Stimulated activated CD4-positive, alpha-beta T cell treated with anti-CD3 and anti-CD28 coated beads, Interleukin-15, amount 100 ng/mL, for 24 hours (primary cell): Measurements from ENCODE around the gene MLXIPL.
"Not testable (repeated sequence)": the region's sequence is repeated elsewhere in the genome, so short reads cannot be mapped to it uniquely, and the experiment has no call there.

ENCODE experiments used
- DNase-seq: peaks from one replicate; pipeline ENCODE4 v3.0.0-alpha.2; 2020

Gene MLXIPL

GRCh38 chr7:73623798-73624668, at the start of gene MLXIPL:
Gene MLXIPL (minus strand): TSS chr7:73624522. CDS start chr7:73624492, 30 bp downstream.
- peak; percentile 82 for DNase-seq

GRCh38 chr7:73671857-73672445, 47.6 kb upstream of the MLXIPL start:
- DNase-seq, result no peak

- DNase-seq, result no peak
Observed at GRCh38 chr7:73671322-73671661, 47.0 kb upstream of the MLXIPL start.

- DNase-seq, result no peak
Observed at GRCh38 chr7:73669858-73670385, 45.6 kb upstream of the MLXIPL start.

DNA sequence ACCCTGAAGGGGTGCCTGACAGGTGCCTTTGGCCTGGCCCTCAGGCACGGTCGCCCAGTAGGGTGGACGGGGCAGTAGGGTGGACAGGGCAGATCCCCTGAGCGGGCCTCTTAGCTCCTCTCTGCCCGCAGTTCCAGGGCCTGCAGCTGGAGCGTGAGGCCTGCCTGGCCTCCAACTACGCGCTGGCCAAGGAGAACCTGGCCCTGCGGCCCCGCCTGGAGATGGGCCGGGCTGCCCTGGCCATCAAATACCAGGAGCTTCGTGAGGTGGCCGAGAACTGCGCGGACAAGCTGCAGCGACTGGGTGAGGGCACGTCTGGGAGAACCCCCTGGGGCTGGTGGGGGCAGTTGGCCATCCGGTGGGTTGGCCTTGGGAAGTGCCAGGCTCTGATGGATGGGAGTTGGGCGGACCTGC, 45.0 kb upstream of the MLXIPL start:
- DNase-seq, result no peak

DNA sequence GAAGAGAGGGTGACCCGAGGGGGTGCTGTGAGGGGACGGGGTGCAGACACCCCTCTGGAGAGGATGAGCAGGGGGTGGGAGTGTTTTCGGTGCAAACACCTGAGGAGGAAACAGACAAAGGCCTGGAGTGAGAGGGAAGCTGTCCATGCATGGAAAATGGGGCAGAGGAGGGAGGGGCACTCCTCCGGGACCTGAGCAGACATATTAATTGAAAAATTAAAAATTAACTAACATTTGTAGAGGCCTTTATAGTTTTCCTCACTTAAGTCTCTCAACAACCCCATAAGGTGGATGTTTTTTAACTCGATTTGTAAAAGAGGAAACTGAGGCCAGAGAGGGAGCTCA, 44.5 kb upstream of the MLXIPL start:
- DNase-seq, result no peak

DNA sequence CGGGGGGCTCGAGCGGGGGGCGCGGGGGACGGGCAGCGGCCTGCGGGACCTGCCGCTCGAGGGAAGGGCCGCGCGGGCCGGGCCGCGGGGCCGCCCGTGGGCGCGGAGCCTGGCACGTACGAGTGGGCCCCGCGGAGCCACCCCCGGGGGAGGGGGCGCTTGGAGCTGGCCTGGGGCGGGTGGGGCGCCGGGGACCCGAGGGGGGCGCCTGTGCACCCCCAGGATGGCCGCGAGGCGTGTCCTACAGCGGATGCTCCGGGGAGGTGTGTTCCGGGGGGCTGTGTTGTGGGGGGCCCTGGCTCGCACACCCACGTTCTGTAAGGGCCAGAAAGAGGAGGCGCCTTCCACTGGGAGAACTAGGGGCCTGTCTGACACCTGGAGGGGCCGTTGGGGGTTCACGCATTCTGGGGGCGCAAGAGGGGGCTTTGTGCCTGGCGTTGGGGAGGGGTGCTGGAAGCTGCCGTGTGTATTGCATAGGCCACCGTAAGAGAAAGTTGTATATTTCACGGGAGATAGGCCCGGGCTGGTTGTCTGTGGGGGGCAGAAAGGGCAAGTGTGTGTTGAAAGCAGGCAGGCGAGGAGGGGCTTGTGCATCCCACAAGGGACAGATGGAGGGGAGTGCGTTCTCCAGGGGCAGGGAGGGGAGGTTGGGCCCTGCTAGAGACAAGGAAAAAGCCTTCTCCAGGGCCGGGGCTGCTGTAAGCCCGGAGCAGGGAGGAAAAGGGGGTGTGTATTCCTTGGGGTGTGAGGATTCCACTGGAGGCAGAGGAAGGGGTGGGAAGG, 44.0 kb upstream of the MLXIPL start:
- no peak for DNase-seq

- DNase-seq, result peak; percentile 94
Observed at GRCh38 chr7:73667344-73668102, 43.2 kb upstream of the MLXIPL start, which contains the start of gene VPS37D. Gene VPS37D (plus strand): TSS chr7:73667831. CDS start chr7:73667959, 128 bp downstream.

GRCh38 chr7:73663033-73663432, 38.7 kb upstream of the MLXIPL start:
- no peak for DNase-seq

- DNase-seq, result not testable (repeated sequence)
Observed at GRCh38 chr7:73660594-73660993, 36.3 kb upstream of the MLXIPL start.

GRCh38 chr7:73659983-73660382, 35.7 kb upstream of the MLXIPL start:
- DNase-seq, result no peak

DNA sequence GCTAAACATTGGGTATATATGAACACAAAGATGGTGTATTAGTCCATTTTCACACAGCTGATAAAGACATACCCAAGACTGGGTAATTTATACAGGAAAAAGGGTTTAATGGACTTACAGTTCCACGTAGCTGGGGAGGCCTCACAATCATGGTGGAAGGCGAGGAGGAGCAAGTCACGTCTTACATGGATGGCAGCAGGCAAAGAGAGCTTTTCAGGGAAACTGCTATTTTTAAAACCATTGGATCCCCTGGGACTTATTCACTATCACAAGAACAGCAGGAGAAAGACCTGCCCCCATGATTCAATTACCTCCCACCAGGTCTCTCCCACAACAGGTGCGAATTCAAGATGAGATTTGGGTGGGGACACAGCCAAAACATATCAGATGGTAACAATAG, 31.0 kb upstream of the MLXIPL start:
- not testable (repeated sequence) for DNase-seq

DNA sequence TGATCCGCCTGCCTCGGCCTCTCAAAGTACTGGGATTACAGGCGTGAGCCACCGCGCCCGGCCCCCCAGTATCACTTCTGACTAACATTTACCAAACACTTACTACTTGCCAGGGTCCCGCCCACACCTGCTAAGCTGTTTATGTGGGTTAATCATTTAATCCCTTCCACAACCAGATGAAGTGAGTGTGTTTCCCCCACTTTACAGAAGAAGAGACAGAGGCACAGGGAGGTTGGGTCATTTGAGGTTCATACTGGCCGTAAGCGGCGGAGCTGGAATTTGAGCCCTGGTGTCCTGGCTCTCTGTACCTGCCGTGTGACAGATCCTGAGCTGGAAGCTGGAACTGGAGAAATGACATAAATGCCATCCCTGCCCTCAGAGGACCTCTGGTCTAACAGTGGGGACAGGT, 28.2 kb upstream of the MLXIPL start:
- DNase-seq, result no peak

DNA sequence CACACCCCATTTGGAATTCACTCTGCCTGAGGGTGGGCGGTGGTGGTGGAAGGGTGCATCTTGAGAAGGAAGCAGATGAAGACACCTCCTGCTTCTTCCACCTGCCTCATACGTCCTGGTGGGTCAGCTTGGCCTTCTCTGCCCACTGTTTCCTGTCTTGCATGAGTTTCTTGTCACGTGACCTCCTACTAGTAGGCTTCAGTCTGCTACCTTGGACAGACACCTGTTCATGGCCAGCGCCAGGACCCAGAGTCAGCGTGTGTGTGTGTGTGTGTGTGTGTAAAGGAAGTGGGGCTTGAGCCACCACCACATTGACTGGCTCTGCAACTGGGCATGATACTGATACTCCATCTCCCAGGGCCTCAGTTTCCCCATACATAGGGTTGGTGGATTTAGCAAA, 26.2 kb upstream of the MLXIPL start:
- no peak for DNase-seq

GRCh38 chr7:73649576-73649975, 25.3 kb upstream of the MLXIPL start:
- DNase-seq, result no peak

- no peak for DNase-seq
Observed at GRCh38 chr7:73648593-73649332, 24.4 kb upstream of the MLXIPL start.

DNA sequence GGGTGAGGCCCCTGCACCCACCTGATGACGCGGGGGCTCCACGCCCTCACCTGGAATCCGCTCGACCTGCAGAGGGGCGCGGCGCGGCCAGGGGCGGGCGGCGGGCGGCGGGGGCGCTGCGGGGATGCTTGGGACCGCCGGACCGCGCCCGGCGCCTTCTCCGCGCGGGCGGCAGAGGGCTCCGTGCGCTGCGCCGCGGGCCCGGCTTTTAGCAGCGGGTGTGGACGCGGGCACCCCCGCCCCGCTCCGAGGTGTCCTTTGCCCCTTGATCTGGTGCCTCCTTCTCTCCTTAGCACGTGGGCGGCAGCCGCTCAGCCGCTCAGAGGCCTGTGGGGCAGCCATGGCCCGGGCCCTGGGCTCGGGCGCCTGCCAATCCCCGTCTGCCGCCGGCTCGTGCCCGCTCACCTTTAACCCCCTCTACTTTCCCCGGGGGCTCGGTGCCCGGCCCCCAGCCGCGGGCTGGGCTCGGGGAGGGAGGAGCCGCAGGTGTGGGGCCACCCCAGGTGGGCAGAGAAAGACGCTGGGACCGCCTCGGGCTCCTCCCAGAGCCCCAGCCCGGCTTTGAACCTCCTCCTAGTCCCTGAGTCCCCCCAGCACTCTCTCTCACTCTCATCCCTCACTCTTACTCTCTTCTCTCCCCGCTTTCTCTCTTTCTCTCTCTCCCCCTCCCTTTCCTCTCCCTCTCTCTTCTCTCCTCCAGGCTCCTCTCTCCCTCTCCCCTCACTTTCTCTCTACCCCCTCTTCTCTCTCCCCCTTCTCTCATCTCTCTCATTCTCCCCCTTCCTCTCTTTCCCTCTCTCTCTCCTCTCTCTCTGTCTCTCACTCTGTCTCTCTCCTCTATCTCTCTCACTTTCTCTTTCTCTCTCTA, 23.6 kb upstream of the MLXIPL start:
- DNase-seq, result peak; percentile 50

DNA sequence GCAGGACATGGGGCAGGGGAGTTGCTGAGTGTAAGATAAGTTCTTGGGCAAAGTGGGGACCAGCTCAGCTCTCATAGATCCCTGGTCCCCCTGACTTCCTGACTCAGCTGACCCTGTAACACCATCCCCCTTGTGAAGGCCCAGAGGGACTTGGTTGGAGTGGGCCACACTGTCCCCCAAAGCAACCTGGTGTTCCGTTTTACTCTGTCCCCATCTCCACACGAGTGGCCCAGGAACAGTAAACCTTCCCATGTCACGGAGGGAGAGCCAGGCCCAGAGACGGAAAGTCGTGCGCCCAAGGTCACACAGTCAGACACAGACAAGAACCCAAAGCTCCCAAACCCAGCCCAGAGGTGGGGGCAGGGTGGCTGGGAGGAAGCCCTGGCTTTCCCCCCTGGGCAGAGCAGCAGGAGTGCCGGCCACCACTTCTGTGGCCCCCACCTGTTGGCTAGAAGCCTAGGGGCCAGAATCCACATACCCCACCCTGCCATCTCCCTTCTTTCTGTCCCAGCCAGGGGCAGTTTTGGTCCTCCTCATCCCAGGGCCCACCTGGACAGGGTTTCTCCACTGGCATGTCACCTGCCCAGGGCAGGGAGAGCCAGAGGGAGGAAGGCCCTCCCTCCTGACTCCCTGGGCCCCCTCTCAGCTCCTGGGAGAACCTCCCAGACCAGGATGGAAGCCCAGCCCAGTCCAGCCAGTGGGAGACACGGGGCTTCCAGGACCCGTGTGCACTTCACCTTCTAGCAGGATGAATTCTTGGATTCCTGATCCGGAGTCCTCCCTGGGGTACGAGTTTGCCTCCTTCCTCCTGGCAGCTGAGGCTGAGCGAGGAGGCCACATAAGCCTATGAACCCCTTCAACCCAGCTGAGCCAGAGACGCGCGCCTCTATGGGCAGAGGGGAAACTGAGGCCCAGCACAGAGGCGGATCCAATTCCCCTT, 22.7 kb upstream of the MLXIPL start:
- DNase-seq, result no peak

DNA sequence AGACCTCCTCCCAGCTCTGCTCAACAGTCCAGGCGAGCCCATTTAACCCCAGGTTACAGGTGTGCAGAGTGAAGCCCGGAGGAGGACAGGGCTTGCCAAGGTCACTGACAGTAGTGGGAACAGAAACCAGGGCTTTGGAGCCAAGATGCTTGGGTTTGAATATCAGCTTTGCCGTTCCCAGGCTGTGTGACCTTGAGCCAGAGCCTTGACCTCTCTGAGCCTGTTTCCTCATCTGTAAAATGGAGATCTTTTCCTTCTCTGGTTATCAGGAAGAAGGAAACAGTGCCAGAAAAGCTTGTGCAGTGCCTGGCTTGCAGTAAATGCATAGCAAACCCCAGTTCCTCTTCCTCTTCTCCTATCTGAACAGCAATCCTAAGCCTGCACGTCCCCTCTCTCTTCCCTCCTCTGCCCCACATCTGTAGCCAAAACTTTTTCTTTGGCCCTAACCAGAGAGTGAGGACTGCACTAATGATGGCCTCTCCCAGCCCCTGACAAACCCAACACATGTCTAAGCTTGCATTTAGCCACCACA, 21.4 kb upstream of the MLXIPL start:
- no peak for DNase-seq
